Astrocyte of the cerebellum (primary cell): ENCODE measurements around the gene TLR9.
"Not testable (repeated sequence)": the region's sequence is repeated elsewhere in the genome, so short reads cannot be mapped to it uniquely, and the experiment has no call there.

Experiments
- DNase-seq: peaks from one replicate; pipeline ENCODE4 v3.0.0-alpha.2; 2011; ENCODE audit warnings: low read depth
- H3K4me3 ChIP-seq: 2 replicates; pipeline ENCODE4 v1.5.1; 2011; ENCODE audit warnings: mild to moderate bottlenecking, low read depth, low read length, moderate library complexity
- CTCF ChIP-seq: IDR thresholded peaks from 2 replicates; pipeline ENCODE4 v1.5.1; 2012; ENCODE audit warnings: low read length, low read depth, moderate library complexity, mild to moderate bottlenecking; ENCODE audit errors: missing control alignments
- in situ Hi-C: cut with HindIII; loops from 2 replicates; pipeline ENCODE4 v1.10.0; 2017; ENCODE audit warnings: low sequenced_read_pairs

Gene TLR9, protein sequence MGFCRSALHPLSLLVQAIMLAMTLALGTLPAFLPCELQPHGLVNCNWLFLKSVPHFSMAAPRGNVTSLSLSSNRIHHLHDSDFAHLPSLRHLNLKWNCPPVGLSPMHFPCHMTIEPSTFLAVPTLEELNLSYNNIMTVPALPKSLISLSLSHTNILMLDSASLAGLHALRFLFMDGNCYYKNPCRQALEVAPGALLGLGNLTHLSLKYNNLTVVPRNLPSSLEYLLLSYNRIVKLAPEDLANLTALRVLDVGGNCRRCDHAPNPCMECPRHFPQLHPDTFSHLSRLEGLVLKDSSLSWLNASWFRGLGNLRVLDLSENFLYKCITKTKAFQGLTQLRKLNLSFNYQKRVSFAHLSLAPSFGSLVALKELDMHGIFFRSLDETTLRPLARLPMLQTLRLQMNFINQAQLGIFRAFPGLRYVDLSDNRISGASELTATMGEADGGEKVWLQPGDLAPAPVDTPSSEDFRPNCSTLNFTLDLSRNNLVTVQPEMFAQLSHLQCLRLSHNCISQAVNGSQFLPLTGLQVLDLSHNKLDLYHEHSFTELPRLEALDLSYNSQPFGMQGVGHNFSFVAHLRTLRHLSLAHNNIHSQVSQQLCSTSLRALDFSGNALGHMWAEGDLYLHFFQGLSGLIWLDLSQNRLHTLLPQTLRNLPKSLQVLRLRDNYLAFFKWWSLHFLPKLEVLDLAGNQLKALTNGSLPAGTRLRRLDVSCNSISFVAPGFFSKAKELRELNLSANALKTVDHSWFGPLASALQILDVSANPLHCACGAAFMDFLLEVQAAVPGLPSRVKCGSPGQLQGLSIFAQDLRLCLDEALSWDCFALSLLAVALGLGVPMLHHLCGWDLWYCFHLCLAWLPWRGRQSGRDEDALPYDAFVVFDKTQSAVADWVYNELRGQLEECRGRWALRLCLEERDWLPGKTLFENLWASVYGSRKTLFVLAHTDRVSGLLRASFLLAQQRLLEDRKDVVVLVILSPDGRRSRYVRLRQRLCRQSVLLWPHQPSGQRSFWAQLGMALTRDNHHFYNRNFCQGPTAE

DNA sequence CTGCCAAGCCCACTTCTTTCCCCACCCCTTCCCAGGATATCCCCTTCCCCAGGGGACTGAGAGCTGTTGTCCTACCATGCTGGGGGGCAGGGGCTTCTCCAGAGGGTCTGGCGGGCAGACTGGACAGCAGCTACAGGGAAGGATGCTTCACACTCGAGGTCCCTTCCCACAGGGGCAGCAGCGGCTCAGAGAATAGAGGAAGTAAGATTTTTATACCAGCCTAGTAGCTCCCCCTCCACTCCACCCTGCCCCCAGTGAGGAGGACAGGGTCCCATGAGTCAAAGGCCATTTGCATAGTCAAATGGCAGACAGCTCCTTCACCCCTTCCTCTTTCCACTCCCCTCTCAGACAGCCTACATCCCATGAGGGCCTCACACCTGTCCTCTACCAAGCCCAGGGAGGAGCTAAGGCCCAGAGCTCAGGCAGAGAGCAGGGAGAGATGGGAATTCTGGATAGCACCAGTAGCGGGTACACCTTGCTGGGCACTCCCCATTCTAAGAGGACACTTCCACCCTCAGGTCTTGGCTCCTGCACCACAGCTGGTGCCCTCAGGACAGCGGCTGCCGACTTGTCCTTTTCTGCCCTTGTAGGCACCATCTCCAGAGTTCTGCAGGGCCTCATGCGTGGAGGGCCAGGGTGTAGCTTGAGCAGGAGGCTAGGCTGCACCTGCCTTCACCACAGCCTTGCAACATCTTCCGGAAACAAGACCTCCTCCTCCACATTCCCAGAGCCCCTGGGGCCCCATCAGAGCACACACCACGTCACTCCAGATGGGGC lies at the start of gene TLR9:
Gene TLR9, minus strand, starts transcription at position 194 of the 777 bp plus-strand sequence. Its CDS starts 116 bp downstream, at position 78.
- in situ Hi-C loops, result no loop called here
- no peak within 1 kb of the TSS for H3K4me3 ChIP-seq
- DNase-seq, result no peak
- no peak for TF ChIP-seq CTCF

DNA sequence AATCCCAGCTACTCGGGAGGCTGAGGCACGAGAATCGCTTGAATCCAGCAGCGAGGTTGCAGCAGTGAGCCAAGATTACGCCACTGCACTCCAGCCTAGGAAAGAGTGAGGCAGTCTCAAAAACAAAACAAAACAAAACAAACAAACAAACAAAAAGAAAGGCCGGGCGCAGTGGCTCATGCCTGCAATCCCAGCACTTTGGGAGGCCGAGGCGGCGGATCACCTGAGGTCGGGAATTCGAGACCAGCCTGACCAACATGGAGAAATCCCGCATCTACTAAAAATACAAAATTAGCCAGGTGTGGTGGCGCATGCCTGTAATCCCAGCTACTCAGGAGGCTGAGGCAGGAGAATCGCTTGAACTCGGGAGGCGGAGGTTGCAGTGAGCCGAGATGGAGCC lies 49.3 kb upstream of the TLR9 start:
- in situ Hi-C loops, H3K4me3 ChIP-seq, DNase-seq: not testable (repeated sequence)

DNA sequence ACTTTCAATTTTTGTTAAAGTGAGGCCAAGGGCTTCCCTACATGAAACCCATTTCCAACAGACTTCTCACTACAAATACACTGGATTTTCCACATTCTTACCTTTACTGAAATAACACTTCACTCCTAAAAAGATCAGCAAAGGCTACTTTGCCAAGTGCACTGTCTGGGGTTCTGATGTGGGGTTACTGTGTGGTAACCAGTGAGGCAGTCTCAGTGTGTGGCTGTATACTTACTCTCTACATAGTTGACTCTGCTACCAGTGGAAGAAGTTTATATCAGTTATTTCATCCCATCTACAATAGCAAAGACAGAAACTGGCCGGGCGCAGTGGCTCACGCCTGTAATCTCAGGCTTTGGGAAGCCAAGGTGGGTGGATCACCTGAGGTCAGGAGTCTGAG lies 47.4 kb upstream of the TLR9 start:
- in situ Hi-C loops, result no loop called here
- H3K4me3 ChIP-seq, result no peak overlapping the region
- DNase-seq, result no peak
- TF ChIP-seq CTCF, result no peak

- DNase-seq, H3K4me3 ChIP-seq, in situ Hi-C loops: not testable (repeated sequence)
These were observed 46.7 kb upstream of the TLR9 start for GRCh38 chr3:52272172-52272571.

DNA sequence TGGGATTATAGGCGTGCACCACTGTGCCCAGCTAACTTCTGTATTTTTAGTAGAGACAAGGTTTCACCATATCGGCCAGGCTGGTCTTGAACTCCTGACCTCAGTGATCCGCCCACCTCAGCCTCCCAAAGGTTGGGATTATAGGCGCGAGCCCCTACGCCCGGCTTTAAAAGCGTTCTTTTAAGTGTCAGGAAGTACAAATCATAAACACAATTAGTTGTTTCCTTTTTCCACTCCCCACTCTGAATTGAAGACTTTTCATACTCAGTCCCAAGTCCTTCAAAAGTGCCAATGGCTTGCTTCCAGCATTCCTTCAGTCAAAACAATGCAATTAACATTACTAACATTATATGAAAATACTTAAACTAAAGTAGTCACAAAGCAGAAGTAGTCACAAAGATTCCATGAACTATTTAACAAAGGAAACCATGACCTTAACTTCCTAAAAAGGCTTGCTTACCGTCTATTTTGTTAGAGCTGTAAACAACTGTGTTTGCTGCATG lies 44.9 kb upstream of the TLR9 start:
- no peak overlapping the region for H3K4me3 ChIP-seq
- no peak for TF ChIP-seq CTCF
- in situ Hi-C loops, result no loop called here
- no peak for DNase-seq

DNA sequence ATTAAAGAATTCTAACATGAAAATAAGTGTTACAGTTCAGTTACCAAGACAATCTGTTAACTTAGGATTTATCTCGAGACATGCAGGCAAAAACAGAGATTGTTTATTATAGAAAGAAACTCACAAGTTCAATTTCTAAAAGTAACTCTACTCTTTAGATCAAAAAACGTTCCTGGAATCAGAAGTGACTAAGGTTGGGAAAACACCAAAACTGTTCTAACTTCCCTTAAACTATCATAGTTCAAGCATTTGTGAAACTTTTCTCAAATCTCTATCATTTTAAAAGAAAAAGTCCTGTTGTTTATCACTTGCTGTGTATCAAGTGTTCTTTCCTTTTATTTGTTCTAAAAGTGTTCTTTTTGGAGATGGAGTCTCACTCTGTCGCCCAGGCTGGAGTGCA lies 44.3 kb upstream of the TLR9 start:
- DNase-seq, result no peak
- in situ Hi-C loops, result no loop called here
- H3K4me3 ChIP-seq, result no peak overlapping the region
- TF ChIP-seq CTCF, result no peak

DNA sequence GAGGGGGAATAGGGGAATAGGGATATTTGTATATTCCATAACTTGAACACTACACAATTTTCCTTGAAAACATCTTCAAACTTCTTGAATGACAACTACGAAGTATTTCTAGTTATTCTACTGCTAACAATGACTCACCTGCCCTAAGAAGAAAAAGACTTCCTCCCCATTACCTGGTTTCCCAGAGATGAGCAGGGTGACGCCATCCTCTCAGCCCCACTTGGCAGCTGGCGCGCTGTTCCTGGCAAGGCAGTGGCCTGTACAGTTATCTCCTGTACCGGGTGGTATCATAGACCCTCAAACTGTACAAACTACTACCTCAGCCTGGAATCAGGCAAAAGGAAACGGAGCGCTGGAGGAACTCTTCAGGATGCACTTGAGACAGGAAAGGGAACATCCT lies 42.6 kb upstream of the TLR9 start:
- no peak for DNase-seq
- no peak overlapping the region for H3K4me3 ChIP-seq
- in situ Hi-C loops, result no loop called here
- TF ChIP-seq CTCF, result no peak
